Muscle of leg (tissue), 16 donors: ENCODE data around the gene FKBP7. TPM values are rescaled to one million over a fixed set of nuclear protein-coding genes. Genes with fewer than 3 reads are reported as not detected.
"Not testable (repeated sequence)": the region's sequence is repeated elsewhere in the genome, so short reads cannot be mapped to it uniquely, and the experiment has no call there.

ENCODE experiments used
- DNase-seq: peaks from one replicate; pipeline ENCODE4 v3.0.0; 2013
- H3K27ac ChIP-seq: one replicate; pipeline ENCODE4 v1.5.1; 2013; ENCODE audit warnings: mild to moderate bottlenecking, low read length, control low read depth
- H3K27me3 ChIP-seq: one replicate; pipeline ENCODE4 v1.6.1; 2013; ENCODE audit warnings: low read length; ENCODE audit not compliant: control insufficient read depth, insufficient read depth
- H3K36me3 ChIP-seq: one replicate; pipeline ENCODE4 v1.6.1; 2013; ENCODE audit warnings: low read length; ENCODE audit not compliant: control insufficient read depth, insufficient read depth
- H3K4me1 ChIP-seq: one replicate; pipeline ENCODE4 v1.6.1; 2013; ENCODE audit warnings: low read length; ENCODE audit not compliant: control insufficient read depth, insufficient read depth
- H3K4me3 ChIP-seq: one replicate; pipeline ENCODE4 v1.5.1; 2013; ENCODE audit warnings: low read length, control low read depth
- H3K9me3 ChIP-seq: replicated peaks from 2 replicates; pipeline ENCODE4 v1.6.1; 2013; ENCODE audit warnings: low read depth, low read length; ENCODE audit not compliant: control insufficient read depth
- WGBS: methylation state at CpG from one replicate; pipeline ENCODE4 v1.1.5; 2013; ENCODE audit warnings: missing lambda C conversion rate; ENCODE audit not compliant: insufficient coverage; 5-methylcytosine and 5-hydroxymethylcytosine counted together
- long read RNA-seq, 11 donors: transcript quantifications; one replicate each; lab custom pipeline, GENCODE V29; 2026
- polyA plus RNA-seq, 8 donors: library from polyadenylated mRNA; unstranded; fragments of 120-200 nt; gene quantifications; one replicate each; pipeline versions ENCODE4 v1.2.1 to v1.2.3, GENCODE V29; 2013; ENCODE audit warnings: inconsistent platforms in 1 of 8, low replicate concordance in 1 of 8; ENCODE audit not compliant: insufficient read length in 8 of 8, insufficient read depth in 1 of 8
- total RNA-seq: library from RNA; stranded (reverse); fragments of 120-200 nt; gene quantifications from one replicate; pipeline ENCODE4 v1.2.4, GENCODE V29; 2013

Gene FKBP7
- total RNA-seq (69.3 TPM), polyA plus RNA-seq (10 to 100 TPM; 45.1 to 74.7 (median 55.1) TPM)
- long read RNA-seq, donor 1, transcript FKBP7-204 (4 exons, 2,834 nt), result major isoform, 7 of 11 reads
- long read RNA-seq, donor 1, partial matches to known transcripts, result 0 of 11 reads
- long read RNA-seq, donor 1, other reads (novel, unspliced or antisense), result 0 of 11 reads
- long read RNA-seq, donor 2, partial matches to known transcripts, result 0 of 2 reads
- long read RNA-seq, donor 2, other reads (novel, unspliced or antisense), result 0 of 2 reads
- long read RNA-seq, donor 3, transcript FKBP7-205 (4 exons, 666 nt), result minor isoform, 6 of 24 reads
- long read RNA-seq, donor 3, transcript FKBP7-204 (4 exons, 2,834 nt), result major isoform, 17 of 24 reads
- long read RNA-seq, donor 3, partial matches to known transcripts, result 0 of 24 reads
- long read RNA-seq, donor 3, other reads (novel, unspliced or antisense), result 0 of 24 reads
- long read RNA-seq, donor 4, transcript FKBP7-204 (4 exons, 2,834 nt), result major isoform, 5 of 14 reads
- long read RNA-seq, donor 4, transcript FKBP7-205 (4 exons, 666 nt), result major isoform, 5 of 14 reads
- long read RNA-seq, donor 4, partial matches to known transcripts, result 0 of 14 reads
- long read RNA-seq, donor 4, other reads (novel, unspliced or antisense), result 0 of 14 reads
- long read RNA-seq, donor 5, transcript FKBP7-204 (4 exons, 2,834 nt), result major isoform, 35 of 65 reads
- long read RNA-seq, donor 5, transcript FKBP7-203 (3 exons, 638 nt), result minor isoform, 8 of 65 reads
- long read RNA-seq, donor 5, transcript FKBP7-205 (4 exons, 666 nt), result minor isoform, 14 of 65 reads
- long read RNA-seq, donor 5, partial matches to known transcripts, result 0 of 65 reads
- long read RNA-seq, donor 5, other reads (novel, unspliced or antisense), result 0 of 65 reads
- long read RNA-seq, donor 6, transcript FKBP7-205 (4 exons, 666 nt), result minor isoform, 8 of 43 reads
- long read RNA-seq, donor 6, transcript FKBP7-204 (4 exons, 2,834 nt), result major isoform, 23 of 43 reads
- long read RNA-seq, donor 6, transcript FKBP7-203 (3 exons, 638 nt), result minor isoform, 7 of 43 reads
- long read RNA-seq, donor 6, partial matches to known transcripts, result 0 of 43 reads
- long read RNA-seq, donor 6, other reads (novel, unspliced or antisense), result 0 of 43 reads
- long read RNA-seq, donor 7, transcript FKBP7-204 (4 exons, 2,834 nt), result major isoform, 29 of 45 reads
- long read RNA-seq, donor 7, transcript FKBP7-205 (4 exons, 666 nt), result minor isoform, 6 of 45 reads
- long read RNA-seq, donor 7, transcript FKBP7-203 (3 exons, 638 nt), result minor isoform, 7 of 45 reads
- long read RNA-seq, donor 7, partial matches to known transcripts, result 0 of 45 reads
- long read RNA-seq, donor 7, other reads (novel, unspliced or antisense), result 0 of 45 reads
- long read RNA-seq, donor 8, transcript FKBP7-203 (3 exons, 638 nt), result minor isoform, 7 of 34 reads
- long read RNA-seq, donor 8, transcript FKBP7-205 (4 exons, 666 nt), result minor isoform, 9 of 34 reads
- long read RNA-seq, donor 8, transcript FKBP7-204 (4 exons, 2,834 nt), result major isoform, 16 of 34 reads
- long read RNA-seq, donor 8, partial matches to known transcripts, result 0 of 34 reads
- long read RNA-seq, donor 8, other reads (novel, unspliced or antisense), result 0 of 34 reads
- long read RNA-seq, donor 9, transcript FKBP7-205 (4 exons, 666 nt), result minor isoform, 8 of 28 reads
- long read RNA-seq, donor 9, transcript FKBP7-204 (4 exons, 2,834 nt), result major isoform, 16 of 28 reads
- long read RNA-seq, donor 9, partial matches to known transcripts, result 0 of 28 reads
- long read RNA-seq, donor 9, other reads (novel, unspliced or antisense), result 0 of 28 reads
- long read RNA-seq, donor 10, transcript FKBP7-205 (4 exons, 666 nt), result minor isoform, 11 of 45 reads
- long read RNA-seq, donor 10, transcript FKBP7-204 (4 exons, 2,834 nt), result major isoform, 25 of 45 reads
- long read RNA-seq, donor 10, transcript FKBP7-203 (3 exons, 638 nt), result minor isoform, 5 of 45 reads
- long read RNA-seq, donor 10, partial matches to known transcripts, result 0 of 45 reads
- long read RNA-seq, donor 10, other reads (novel, unspliced or antisense), result 0 of 45 reads
- long read RNA-seq, donor 11, transcript FKBP7-204 (4 exons, 2,834 nt), result major isoform, 18 of 39 reads
- long read RNA-seq, donor 11, transcript FKBP7-203 (3 exons, 638 nt), result minor isoform, 7 of 39 reads
- long read RNA-seq, donor 11, transcript FKBP7-205 (4 exons, 666 nt), result minor isoform, 11 of 39 reads
- long read RNA-seq, donor 11, partial matches to known transcripts, result 0 of 39 reads
- long read RNA-seq, donor 11, other reads (novel, unspliced or antisense), result 0 of 39 reads

- H3K4me1 ChIP-seq, result peaks cover 30% of the 10 kb centered on the region
- H3K4me3 ChIP-seq, result peak within 1 kb of the TSS; percentile 85
- no peaks in the 10 kb centered on the region for H3K9me3 ChIP-seq
- 2% methylated on average over 38 of the region's 56 CpGs for WGBS
- H3K36me3 ChIP-seq, result no peaks in the 10 kb centered on the region
- no peaks in the 10 kb centered on the region for H3K27me3 ChIP-seq
- peak; percentile 95 for DNase-seq
- peak within 1 kb of the TSS; percentile 99 for H3K27ac ChIP-seq
Measured at GRCh38 chr2:178478439-178479274, at the start of gene FKBP7. Gene FKBP7 (minus strand): TSS chr2:178478600. CDS start chr2:178478499, 101 bp downstream.

- DNase-seq, result no peak
- H3K27me3 ChIP-seq, result no peaks in the 10 kb centered on the region
- H3K9me3 ChIP-seq, result no peaks in the 10 kb centered on the region
- 83% methylated on average over 1 of the region's 2 CpGs for WGBS
- H3K27ac ChIP-seq, result no peak overlapping the region
- peaks cover 46% of the 10 kb centered on the region for H3K36me3 ChIP-seq
- H3K4me3 ChIP-seq, result no peak overlapping the region
- peaks cover 4% of the 10 kb centered on the region for H3K4me1 ChIP-seq
Measured at GRCh38 chr2:178527592-178527991, 49.2 kb upstream of the FKBP7 start.

- no peak overlapping the region for H3K27ac ChIP-seq
- WGBS, result no CpG with 5 or more reads among the region's 4 CpGs
- peaks cover 4% of the 10 kb centered on the region for H3K4me1 ChIP-seq
- no peak for DNase-seq
- peaks cover 33% of the 10 kb centered on the region for H3K36me3 ChIP-seq
- H3K27me3 ChIP-seq, result no peaks in the 10 kb centered on the region
- H3K9me3 ChIP-seq, result no peaks in the 10 kb centered on the region
- H3K4me3 ChIP-seq, result no peak overlapping the region
Measured at GRCh38 chr2:178526256-178526655, 47.9 kb upstream of the FKBP7 start.

- H3K27me3 ChIP-seq, H3K4me3 ChIP-seq, H3K4me1 ChIP-seq, DNase-seq, H3K9me3 ChIP-seq, H3K27ac ChIP-seq: not testable (repeated sequence)
- WGBS, result no CpG with 5 or more reads among the region's 1 CpG
- peaks cover 25% of the 10 kb centered on the region for H3K36me3 ChIP-seq
Measured at GRCh38 chr2:178525460-178525859, 47.1 kb upstream of the FKBP7 start.

GRCh38 chr2:178525010-178525409 is 46.6 kb upstream of the FKBP7 start:
- H3K36me3 ChIP-seq, result peaks cover 23% of the 10 kb centered on the region
- H3K27ac ChIP-seq, H3K27me3 ChIP-seq, H3K4me1 ChIP-seq, DNase-seq, H3K4me3 ChIP-seq, H3K9me3 ChIP-seq: not testable (repeated sequence)
- no CpG with 5 or more reads among the region's 5 CpGs for WGBS

- H3K4me1 ChIP-seq, result peaks cover 4% of the 10 kb centered on the region
- H3K36me3 ChIP-seq, result peaks cover 20% of the 10 kb centered on the region
- no peaks in the 10 kb centered on the region for H3K27me3 ChIP-seq
- 20% methylated on average over 1 of the region's 8 CpGs for WGBS
- DNase-seq, result peak; percentile 13
- H3K9me3 ChIP-seq, result no peaks in the 10 kb centered on the region
- peak overlapping the region; percentile 57 for H3K4me3 ChIP-seq
- H3K27ac ChIP-seq, result peak overlapping the region; percentile 80
Measured at GRCh38 chr2:178523596-178524134, 45.3 kb upstream of the FKBP7 start.

GRCh38 chr2:178522950-178523595 is 44.7 kb upstream of the FKBP7 start:
- peaks cover 16% of the 10 kb centered on the region for H3K36me3 ChIP-seq
- H3K4me3 ChIP-seq, result peak overlapping the region; percentile 57
- DNase-seq, result peak; percentile 94
- peaks cover 4% of the 10 kb centered on the region for H3K4me1 ChIP-seq
- H3K27ac ChIP-seq, result peak overlapping the region; percentile 80
- no peaks in the 10 kb centered on the region for H3K27me3 ChIP-seq
- H3K9me3 ChIP-seq, result no peaks in the 10 kb centered on the region
- 40% methylated on average over 16 of the region's 25 CpGs for WGBS
